ENCODE measurements around the gene COX10.
"Not testable (repeated sequence)": the region's sequence is repeated elsewhere in the genome, so short reads cannot be mapped to it uniquely, and the experiment has no call there.

Gene COX10

GRCh38 chr17:14204084-14204483 is 134.8 kb downstream of the COX10 start:
- DNase-seq (ENCODE audit: low read depth in 2 of 2, low spot score in 1 of 2) = no peak

GRCh38 chr17:14204546-14204945 is 135.2 kb downstream of the COX10 start:
- DNase-seq (ENCODE audit: low read depth in 2 of 2, low spot score in 1 of 2) = no peak

DNA sequence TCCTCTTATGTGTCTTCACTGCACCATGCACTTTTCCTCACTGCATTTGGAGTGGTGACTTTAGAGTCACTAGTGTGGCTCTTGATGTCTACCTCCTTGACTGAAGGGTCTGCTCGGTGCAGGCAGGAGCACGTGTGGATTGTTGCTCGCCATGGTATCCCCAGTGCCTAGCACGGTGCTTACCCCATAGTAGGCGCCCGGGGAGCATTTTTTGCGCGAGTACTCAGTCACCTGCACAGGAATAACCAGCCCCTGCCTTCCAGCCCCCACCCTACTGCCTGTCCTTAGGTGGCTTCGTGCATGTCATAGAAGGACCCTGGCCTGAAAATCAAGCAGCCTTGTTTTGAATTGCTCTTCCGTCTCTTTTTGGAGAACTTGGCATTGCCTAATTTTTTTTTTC is 136.1 kb downstream of the COX10 start:
- DNase-seq (ENCODE audit: low read depth in 2 of 2, low spot score in 1 of 2) = no peak

- DNase-seq (ENCODE audit: low read depth in 2 of 2, low spot score in 1 of 2) = peak; percentile 38 to 59
Observed at GRCh38 chr17:14205992-14206461, 136.7 kb downstream of the COX10 start.

DNA sequence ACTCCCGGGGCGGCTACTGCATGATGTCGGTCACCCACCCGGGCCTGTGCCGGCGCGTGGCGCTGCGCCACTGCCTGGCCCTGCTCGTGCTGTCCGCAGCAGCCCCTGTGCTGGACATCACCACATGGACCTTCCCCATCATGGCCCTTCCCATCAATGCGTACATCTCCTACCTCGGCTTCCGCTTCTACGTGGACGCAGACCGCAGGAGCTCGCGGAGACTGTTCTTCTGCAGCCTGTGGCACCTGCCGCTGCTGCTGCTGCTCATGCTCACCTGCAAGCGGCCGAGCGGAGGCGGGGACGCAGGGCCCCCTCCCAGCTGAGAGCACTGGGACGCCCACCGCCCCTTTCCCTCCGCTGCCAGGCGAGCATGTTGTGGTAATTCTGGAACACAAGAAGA is 137.6 kb downstream of the COX10 start:
- DNase-seq (ENCODE audit: low read depth in 2 of 2, low spot score in 1 of 2) = no peak

DNA sequence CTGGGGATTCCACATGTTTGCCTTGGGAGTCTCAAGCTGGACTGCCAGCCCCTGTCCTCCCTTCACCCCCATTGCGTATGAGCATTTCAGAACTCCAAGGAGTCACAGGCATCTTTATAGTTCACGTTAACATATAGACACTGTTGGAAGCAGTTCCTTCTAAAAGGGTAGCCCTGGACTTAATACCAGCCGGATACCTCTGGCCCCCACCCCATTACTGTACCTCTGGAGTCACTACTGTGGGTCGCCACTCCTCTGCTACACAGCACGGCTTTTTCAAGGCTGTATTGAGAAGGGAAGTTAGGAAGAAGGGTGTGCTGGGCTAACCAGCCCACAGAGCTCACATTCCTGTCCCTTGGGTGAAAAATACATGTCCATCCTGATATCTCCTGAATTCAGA is 138.5 kb downstream of the COX10 start:
- DNase-seq (ENCODE audit: low read depth in 2 of 2, low spot score in 1 of 2) = no peak

GRCh38 chr17:14209215-14209614 is 139.9 kb downstream of the COX10 start:
- no peak for DNase-seq (ENCODE audit: low read depth in 2 of 2, low spot score in 1 of 2)

GRCh38 chr17:14211246-14211645 is 141.9 kb downstream of the COX10 start:
- DNase-seq (ENCODE audit: low read depth in 2 of 2, low spot score in 1 of 2) = no peak

- no peak for DNase-seq (ENCODE audit: low read depth in 2 of 2, low spot score in 1 of 2)
Observed at GRCh38 chr17:14211801-14212200, 142.5 kb downstream of the COX10 start.

DNA sequence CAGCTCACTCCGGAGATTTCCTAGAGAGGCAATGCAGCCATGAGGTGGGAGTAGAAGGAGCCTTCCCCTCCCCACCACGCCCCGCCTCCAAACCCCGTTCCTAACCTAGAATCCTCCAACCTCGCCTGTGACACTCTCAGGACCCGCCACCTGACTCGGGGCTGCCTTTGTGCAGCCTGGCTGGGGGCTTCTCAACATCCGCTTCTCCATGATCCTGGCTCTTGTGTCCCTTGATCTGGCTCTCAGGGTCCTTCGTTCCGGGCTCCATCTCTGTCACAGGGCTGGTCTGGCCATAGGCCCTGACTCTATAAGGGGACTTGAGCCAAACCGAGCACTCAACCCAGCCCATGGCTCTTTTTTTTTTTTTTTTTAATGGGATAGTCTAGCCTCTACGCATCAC is 143.1 kb downstream of the COX10 start:
- no peak for DNase-seq (ENCODE audit: low read depth in 2 of 2, low spot score in 1 of 2)

GRCh38 chr17:14214271-14214670 is 145.0 kb downstream of the COX10 start:
- DNase-seq (ENCODE audit: low read depth in 2 of 2, low spot score in 1 of 2) = no peak

DNA sequence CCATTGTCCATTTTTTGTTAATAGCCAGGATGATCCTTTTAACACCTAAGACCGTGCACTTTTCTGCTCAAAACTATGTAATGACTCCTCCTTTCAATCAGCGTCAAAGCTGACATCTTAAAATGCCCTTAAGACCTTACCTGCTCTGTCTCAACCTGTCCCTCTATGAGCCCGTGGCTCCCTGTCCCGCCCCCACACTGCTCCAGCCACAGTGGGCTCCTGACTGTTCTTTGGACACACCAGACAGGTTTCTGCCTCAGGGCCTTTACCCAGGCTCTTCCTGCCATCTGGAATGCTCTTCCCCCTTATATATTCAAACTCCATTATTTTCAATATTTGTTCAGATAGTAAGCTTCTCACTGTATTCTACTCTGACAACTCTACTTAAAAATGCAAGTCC is 153.3 kb downstream of the COX10 start:
- no peak for DNase-seq (ENCODE audit: low read depth in 2 of 2, low spot score in 1 of 2)

DNA sequence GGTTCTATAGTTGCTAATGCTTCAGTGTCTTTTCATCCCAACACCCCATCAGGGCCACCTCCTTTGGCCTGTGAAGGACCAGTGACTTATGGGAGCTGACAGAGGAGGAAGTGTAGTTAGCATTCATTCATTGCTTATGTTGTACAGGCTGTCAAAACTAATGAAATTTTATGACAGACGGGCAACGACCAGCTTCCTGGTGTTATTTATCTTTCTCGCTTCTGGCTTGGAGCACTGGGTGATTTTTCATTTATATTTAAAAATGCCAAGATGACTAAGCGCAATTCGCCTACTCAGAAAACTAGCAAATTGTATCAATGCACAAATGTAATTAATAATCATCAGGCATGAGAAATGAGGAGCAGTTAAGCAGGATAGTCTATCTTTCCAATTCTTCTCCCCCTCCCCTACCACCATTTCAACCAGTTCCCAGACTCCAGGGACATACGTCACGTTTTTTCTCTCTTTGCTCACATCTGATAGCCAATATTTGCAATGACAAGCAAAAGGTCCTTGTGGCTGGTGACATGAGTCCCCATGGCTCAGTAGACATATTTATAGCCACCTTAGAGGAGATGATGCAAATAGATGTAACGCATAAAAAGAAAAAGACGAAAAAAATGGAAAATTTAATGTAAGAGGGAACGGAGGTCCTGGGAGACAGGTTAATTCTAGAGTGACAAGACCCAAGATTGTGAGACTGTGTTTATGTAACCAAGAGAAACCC is 156.1 kb downstream of the COX10 start:
- no peak for DNase-seq (ENCODE audit: low read depth in 2 of 2, low spot score in 1 of 2)

DNA sequence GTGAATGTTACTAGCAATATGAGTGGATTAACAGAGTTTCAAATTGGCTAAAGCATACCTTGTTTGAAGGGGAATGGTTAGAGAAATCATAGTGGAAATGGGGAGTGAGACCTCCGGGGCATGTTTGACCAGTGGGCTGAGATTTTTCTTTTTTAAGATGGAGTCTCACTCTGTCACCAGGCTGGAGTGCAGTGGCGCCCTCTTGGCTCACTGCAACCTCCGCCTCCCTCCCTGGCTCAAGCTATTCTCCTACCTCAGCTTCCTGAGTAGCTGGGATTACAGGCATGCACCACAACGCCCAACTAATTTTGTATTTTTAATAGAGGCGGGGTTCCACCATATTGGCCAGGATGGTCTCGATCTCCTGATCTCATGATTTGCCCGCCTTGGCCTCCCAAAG is 157.7 kb downstream of the COX10 start:
- DNase-seq (ENCODE audit: low read depth in 2 of 2, low spot score in 1 of 2) = no peak

DNA sequence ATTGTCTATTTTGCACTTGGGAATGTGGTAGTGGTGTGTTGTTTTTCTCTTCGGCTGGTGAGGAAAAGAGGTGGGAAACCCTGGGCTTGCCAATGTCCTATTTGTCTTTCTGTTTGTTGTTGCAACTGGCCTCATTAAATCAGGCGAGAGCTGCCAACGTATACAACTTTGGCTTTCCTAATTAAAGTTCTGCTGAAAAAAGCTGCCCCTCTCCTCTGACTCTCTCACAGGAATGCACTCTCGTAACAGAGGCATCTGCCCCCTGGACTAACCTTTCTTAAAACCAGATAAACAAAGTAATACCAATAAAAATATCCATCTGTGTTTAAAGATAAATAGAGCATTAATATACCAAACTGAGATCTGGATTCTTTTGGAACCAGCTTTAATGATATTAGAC is 159.6 kb downstream of the COX10 start:
- no peak for DNase-seq (ENCODE audit: low read depth in 2 of 2, low spot score in 1 of 2)

DNA sequence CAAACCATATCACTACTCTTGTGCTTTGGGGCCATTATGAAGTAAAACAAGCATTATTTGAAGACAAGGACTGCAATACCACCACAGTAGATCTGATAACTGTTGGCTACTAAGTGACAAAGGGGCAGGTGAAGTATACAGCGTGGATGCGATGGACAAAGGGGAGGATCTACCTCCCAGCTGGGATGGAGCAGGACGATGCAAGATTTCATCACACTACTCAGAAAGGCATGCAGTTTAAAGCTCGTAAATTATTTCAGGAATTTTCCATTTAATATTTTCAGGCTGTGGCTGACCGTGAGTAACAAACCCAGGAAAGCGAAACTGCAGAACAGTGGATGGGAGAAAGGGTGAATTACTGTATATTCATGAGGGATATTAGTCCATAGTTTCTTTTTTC is 161.9 kb downstream of the COX10 start:
- DNase-seq (ENCODE audit: low read depth in 2 of 2, low spot score in 1 of 2) = not testable (repeated sequence)

DNA sequence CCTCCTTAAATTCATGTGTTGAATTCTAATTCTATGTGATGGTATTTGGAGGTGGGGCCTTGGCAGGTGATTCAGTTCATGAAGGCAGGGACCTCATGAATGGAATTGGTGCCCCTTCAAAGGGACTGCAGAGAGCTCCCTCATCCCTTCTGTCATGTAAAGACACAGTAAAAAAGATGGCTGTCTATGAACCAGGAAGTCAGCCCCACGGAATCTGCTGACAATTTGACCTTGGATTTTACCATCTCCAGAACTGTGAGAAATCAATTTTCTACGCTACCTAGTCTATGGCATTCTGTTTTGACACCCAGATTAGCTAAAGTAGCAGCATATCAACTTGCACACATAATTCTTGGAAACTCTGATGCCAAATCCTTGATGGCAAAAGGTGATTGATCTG is 165.7 kb downstream of the COX10 start:
- DNase-seq (ENCODE audit: low read depth in 2 of 2, low spot score in 1 of 2) = not testable (repeated sequence)

DNA sequence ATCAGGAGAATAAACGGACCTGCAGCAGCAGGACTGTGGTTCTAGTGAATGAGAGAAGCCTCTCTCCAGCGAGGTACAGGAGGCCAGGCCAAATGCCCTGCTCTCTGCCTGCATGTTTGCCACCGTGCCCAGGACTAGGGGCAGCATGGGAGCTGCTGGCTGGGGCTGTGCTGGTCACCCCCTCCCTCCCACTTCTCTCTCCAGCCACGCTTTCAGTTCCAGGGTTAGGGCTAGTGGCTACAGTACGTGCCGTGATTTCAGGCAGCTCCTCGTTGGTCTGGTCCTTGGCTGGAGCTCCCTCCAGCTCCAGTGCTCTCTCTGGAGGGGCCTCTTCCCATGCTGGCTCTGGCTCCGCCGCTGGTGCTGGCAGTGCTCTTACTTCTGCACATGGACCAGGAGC is 166.7 kb downstream of the COX10 start:
- DNase-seq (ENCODE audit: low read depth in 2 of 2, low spot score in 1 of 2) = not testable (repeated sequence)

- not testable (repeated sequence) for DNase-seq (ENCODE audit: low read depth in 2 of 2, low spot score in 1 of 2)
Observed at GRCh38 chr17:14236762-14237161, 167.5 kb downstream of the COX10 start, which contains the start of gene CDRT15. CDRT15 (minus strand) TSS chr17:14236862; CDS start chr17:14236833, 29 bp downstream.

- not testable (repeated sequence) for DNase-seq (ENCODE audit: low read depth in 2 of 2, low spot score in 1 of 2)
Observed at GRCh38 chr17:14239271-14239670, 170.0 kb downstream of the COX10 start.

DNA sequence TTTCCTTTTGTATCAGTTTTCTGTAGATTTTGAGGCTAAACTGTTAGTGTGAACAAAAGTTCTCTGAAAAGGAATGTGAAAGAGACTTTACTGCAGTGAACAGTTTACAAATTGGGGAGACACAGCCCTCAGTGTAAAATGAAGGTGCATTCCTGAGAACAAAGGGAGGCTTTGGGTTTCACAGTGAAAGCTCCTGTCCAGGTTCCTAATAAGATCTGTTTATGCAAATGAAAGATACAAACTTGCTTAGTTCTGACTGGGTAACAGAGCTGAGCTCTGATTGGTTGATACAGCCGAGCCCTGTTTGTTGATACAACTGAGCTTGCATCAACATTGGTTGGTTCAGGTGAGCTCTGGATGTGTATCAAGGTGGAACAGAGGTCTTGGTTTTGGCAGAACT is 175.7 kb downstream of the COX10 start:
- no peak for DNase-seq (ENCODE audit: low read depth in 2 of 2, low spot score in 1 of 2)

- DNase-seq (ENCODE audit: low read depth in 2 of 2, low spot score in 1 of 2) = no peak
Observed at GRCh38 chr17:14245629-14246028, 176.3 kb downstream of the COX10 start.
